Transverse colon (tissue), 4 donors: ENCODE data around the gene EGR4. TPM values are rescaled to one million over a fixed set of nuclear protein-coding genes. Genes with fewer than 3 reads are reported as not detected.

Experiments used
- DNase-seq: peaks from one replicate; pipeline ENCODE4 v3.0.0-alpha.2; 2019
- H3K27ac ChIP-seq, 4 donors: fragments of 200-600 bp; sonication (generic); 2 replicates each; pipeline ENCODE4 v1.5.1; 2016 to 2018; ENCODE audit warnings: inconsistent platforms in 4 of 4
- H3K27me3 ChIP-seq: fragments of 200-600 bp; sonication (generic); 2 replicates; pipeline ENCODE4 v1.5.1; 2017; ENCODE audit warnings: inconsistent platforms
- H3K36me3 ChIP-seq, 4 donors: fragments of 200-600 bp; sonication (generic); 2 replicates each; pipeline ENCODE4 v1.5.1; 2017 to 2019; ENCODE audit warnings: inconsistent platforms in 4 of 4
- H3K4me1 ChIP-seq, 4 donors: fragments of 200-600 bp; sonication (generic); 2 replicates each; pipeline ENCODE4 v1.5.1; 2017 to 2020; ENCODE audit warnings: inconsistent platforms in 4 of 4
- H3K4me3 ChIP-seq, 4 donors: fragments of 200-600 bp; sonication (generic); 1 replicate in 1 of 4; 2 replicates in 3 of 4; pipeline versions ENCODE4 v1.5.1 to v1.6.1; 2017 to 2019; ENCODE audit warnings: inconsistent platforms in 4 of 4
- H3K9me3 ChIP-seq, 2 donors: fragments of 200-600 bp; sonication (generic); 2 replicates each; pipeline ENCODE4 v1.5.1; 2017 to 2019; ENCODE audit warnings: inconsistent platforms in 2 of 2
- CTCF ChIP-seq, 5 experiments: fragments of 200-600 bp in 3 of 5; fragments of 450-650 bp in 2 of 5; sonication (generic) in 3 of 5; IDR thresholded peaks; 1 replicate in 2 of 5; 2 replicates in 3 of 5; pipeline ENCODE4 v1.5.1; 2016 to 2017; ENCODE audit warnings: antibody characterized with exemption in 5 of 5, inconsistent platforms in 3 of 5, mild to moderate bottlenecking in 2 of 5, moderate library complexity in 1 of 5
- EP300 ChIP-seq: sonication (generic); formaldehyde crosslinking; IDR thresholded peaks from one replicate; pipeline ENCODE4 v1.6.1; 2017; ENCODE audit warnings: antibody characterized with exemption, low read depth
- POLR2A ChIP-seq: fragments of 450-650 bp; IDR thresholded peaks from one replicate; pipeline ENCODE4 v1.6.1; 2016; ENCODE audit warnings: antibody characterized with exemption, mild to moderate bottlenecking, moderate library complexity
- POLR2AphosphoS5 ChIP-seq, 3 donors: sonication (generic); formaldehyde crosslinking; IDR thresholded peaks; one replicate each; pipeline ENCODE4 v1.6.1; 2016; ENCODE audit warnings: antibody characterized with exemption in 3 of 3
- WGBS, 2 donors: methylation state at CpG; one replicate each; pipeline ENCODE4 v1.1.5; 2018; ENCODE audit warnings: low coverage in 1 of 2; 5-methylcytosine and 5-hydroxymethylcytosine counted together
- in situ Hi-C, 4 donors: fragments of 200-750 bp; cut with MboI; loops; one replicate each; pipeline versions ENCODE4 v1.15.0 to v1.15.1; 2017; ENCODE audit warnings: low sequenced_read_pairs in 3 of 4, low pct_ligation_motif_present in 1 of 4, low pct_unique_long_range_greater_than_20kb in 1 of 4
- intact Hi-C: fragments of 100-400 bp; cut with DNase I; formaldehyde crosslinking; loops from one replicate; pipeline ENCODE4 v1.15.1; 2023; ENCODE audit warnings: low total_unique reads
- total RNA-seq, 4 donors: library from RNA; depleted of rRNA; stranded (reverse); fragments of >200 nt; gene quantifications; one replicate each; pipeline ENCODE4 v1.1.0, GENCODE V29; 2016

Gene EGR4
- total RNA-seq, 4 donors from 2014 or later = not detected

GRCh38 chr2:73282924-73283544 lies 10.3 kb downstream of the EGR4 start:
- Histone ChIP-seq H3K9me3 (no peaks in the 10 kb centered on the region), H3K36me3 (no peaks in the 10 kb centered on the region), H3K4me3 (no peak overlapping the region), H3K4me1 (peaks cover 0 to 20% (median 14%) of the 10 kb centered on the region in 4 donors), H3K27me3 (peaks cover 14% of the 10 kb centered on the region), H3K27ac (no peak overlapping the region)
- in situ Hi-C loops = no loop called here
- TF ChIP-seq POLR2A = no peak
- no peak for TF ChIP-seq EP300
- no peak for TF ChIP-seq CTCF (IDR thresholded peaks at IDR 0.05)
- no peak for TF ChIP-seq POLR2AphosphoS5 (IDR thresholded peaks at IDR 0.05)
- no peak for DNase-seq
- intact Hi-C loops = no loop called here
- 62 to 66% methylated on average over 3 to 4 of the region's 5 CpGs for WGBS, 2 donors

- intact Hi-C loops = no loop called here
These were observed 12.1 kb downstream of the EGR4 start for GRCh38 chr2:73281244-73281643.

GRCh38 chr2:73279852-73280251 lies 13.5 kb downstream of the EGR4 start:
- Histone ChIP-seq H3K4me1 (peaks cover 0 to 17% (median 11%) of the 10 kb centered on the region in 4 donors), H3K27ac (no peak overlapping the region), H3K27me3 (peaks cover 9% of the 10 kb centered on the region), H3K4me3 (no peak overlapping the region), H3K9me3 (no peaks in the 10 kb centered on the region), H3K36me3 (no peaks in the 10 kb centered on the region)
- no peak for TF ChIP-seq EP300
- no peak for DNase-seq
- in situ Hi-C loops (no loop called here), intact Hi-C loops (no loop called here)
- WGBS, 2 donors = 81 to 91% methylated on average over 7 to 9 of the region's 9 CpGs

More at GRCh38 chr2:73281244-73281643, 12.1 kb downstream of the EGR4 start:
- Histone ChIP-seq H3K4me1 (peaks cover 0 to 20% (median 14%) of the 10 kb centered on the region in 4 donors), H3K27me3 (peaks cover 12% of the 10 kb centered on the region), H3K4me3 (no peak overlapping the region), H3K27ac (no peak overlapping the region), H3K9me3 (no peaks in the 10 kb centered on the region), H3K36me3 (no peaks in the 10 kb centered on the region)
- TF ChIP-seq POLR2AphosphoS5 (IDR thresholded peaks at IDR 0.05) (no peak), EP300 (no peak), POLR2A (no peak), CTCF (IDR thresholded peaks at IDR 0.05) (no peak)
- no peak for DNase-seq
- in situ Hi-C loops = no loop called here

GRCh38 chr2:73272270-73272669 lies 21.1 kb downstream of the EGR4 start:
- 100% methylated on average over 1 of the region's 1 CpG; no CpG with 5 or more reads in 1 of the 2 donors for WGBS, 2 donors
- no peak for DNase-seq
- TF ChIP-seq POLR2A (no peak), EP300 (no peak), CTCF (IDR thresholded peaks at IDR 0.05) (no peak), POLR2AphosphoS5 (IDR thresholded peaks at IDR 0.05) (no peak)
- Histone ChIP-seq H3K36me3 (no peaks in the 10 kb centered on the region), H3K27me3 (peaks cover 15% of the 10 kb centered on the region), H3K4me1 (peaks cover 0 to 12% (median 5%) of the 10 kb centered on the region in 4 donors), H3K27ac (no peak overlapping the region), H3K9me3 (no peaks in the 10 kb centered on the region), H3K4me3 (no peak overlapping the region)
- in situ Hi-C loops = no loop called here
- intact Hi-C loops = no loop called here
